HL-60 (cell line): Measurements from ENCODE around the gene ANKFN1.

Source experiments
- DNase-seq, 2 experiments: peaks; one replicate each; pipeline ENCODE4 v3.0.0-alpha.2; 2010 to 2020; ENCODE audit warnings: low read depth in 1 of 2, low spot score in 1 of 2
- H3K27ac ChIP-seq: fragments of 250-450 bp; sonication (Bioruptor Pico); replicated peaks from 2 replicates; pipeline ENCODE4 v1.5.1; 2020; ENCODE audit warnings: mild to moderate bottlenecking, moderate library complexity
- H3K27me3 ChIP-seq: fragments of 250-450 bp; sonication (Bioruptor Pico); 2 replicates; pipeline ENCODE4 v1.5.1; 2021; ENCODE audit warnings: mild to moderate bottlenecking, moderate library complexity; ENCODE audit not compliant: insufficient read depth, poor library complexity, severe bottlenecking
- H3K4me3 ChIP-seq: replicated peaks from 2 replicates; pipeline ENCODE4 v1.5.1; 2011; ENCODE audit warnings: mild to moderate bottlenecking, control low read depth, low read length; ENCODE audit not compliant: insufficient read depth
- CTCF ChIP-seq: IDR thresholded peaks from one replicate; pipeline ENCODE4 v1.5.1; 2011; ENCODE audit warnings: low read length, control low read depth, inconsistent platforms; ENCODE audit not compliant: insufficient read depth
- GABPA ChIP-seq: IDR thresholded peaks from 2 replicates; pipeline ENCODE4 v1.6.1; 2012; ENCODE audit warnings: low read depth
- POLR2AphosphoS5 ChIP-seq: IDR thresholded peaks from 2 replicates; pipeline ENCODE4 v1.6.1; 2012; ENCODE audit warnings: low read depth
- REST ChIP-seq: IDR thresholded peaks from 2 replicates; pipeline ENCODE4 v1.6.1; 2012; ENCODE audit warnings: low read depth; ENCODE audit not compliant: insufficient replicate concordance
- SPI1 ChIP-seq: IDR thresholded peaks from 2 replicates; pipeline ENCODE4 v1.6.1; 2012; ENCODE audit warnings: low read depth, mild to moderate bottlenecking, borderline replicate concordance

The ANKFN1 gene

GRCh38 chr17:56184650-56185049 lies 31.4 kb downstream of the ANKFN1 start:
- peak in 1 of 2 experiments; percentile 25 for DNase-seq
- TF ChIP-seq SPI1 (no peak), CTCF (no peak), POLR2AphosphoS5 (no peak), REST (no peak), GABPA (no peak)
- Histone ChIP-seq H3K4me3 (no peak overlapping the region), H3K27ac (no peak overlapping the region), H3K27me3 (no peaks in the 10 kb centered on the region)

GRCh38 chr17:56185491-56186221 lies 32.4 kb downstream of the ANKFN1 start:
- Histone ChIP-seq H3K27ac (no peak overlapping the region), H3K27me3 (no peaks in the 10 kb centered on the region), H3K4me3 (no peak overlapping the region)
- no peak for DNase-seq
- TF ChIP-seq CTCF (no peak), GABPA (no peak), REST (no peak), POLR2AphosphoS5 (no peak), SPI1 (no peak)

DNA sequence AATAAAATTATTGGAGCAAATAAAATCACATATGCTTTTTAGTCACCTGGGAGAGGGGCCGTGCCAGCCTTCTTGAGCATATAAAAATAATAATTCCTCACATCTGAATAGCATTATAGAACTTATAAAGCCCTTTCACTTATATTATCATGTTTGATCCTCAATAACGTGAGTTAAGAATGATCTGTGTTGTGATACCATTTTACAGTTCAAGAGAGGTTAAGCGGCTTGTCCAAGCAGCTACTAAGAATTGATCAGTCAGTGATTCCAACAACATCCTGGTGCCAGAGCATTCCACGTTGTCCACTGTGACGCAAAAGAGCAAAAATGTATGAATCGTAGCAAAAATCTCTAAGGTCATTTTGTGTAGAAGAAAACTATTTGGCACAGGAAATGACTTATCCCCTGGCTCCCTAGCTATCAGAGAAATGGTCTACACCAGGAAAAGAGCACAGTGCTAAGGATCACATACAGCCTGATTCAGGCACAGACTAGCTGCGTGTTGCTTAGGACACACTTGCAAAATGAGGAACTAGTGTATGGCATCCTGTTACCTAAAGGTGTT lies 33.0 kb downstream of the ANKFN1 start:
- peak in 1 of 2 experiments; percentile 37 for DNase-seq
- H3K27me3 ChIP-seq, result no peaks in the 10 kb centered on the region
- TF ChIP-seq SPI1 (peak; percentile 36; the same call in 1 of the 2 replicates), GABPA (no peak), REST (no peak), CTCF (no peak)
- H3K4me3 ChIP-seq, result no peak overlapping the region
- H3K27ac ChIP-seq, result no peak overlapping the region
